ENCODE data around the gene ISG15. TPM values are rescaled to one million over a fixed set of nuclear protein-coding genes. Genes with fewer than 3 reads are reported as not detected.
"Not testable (repeated sequence)": the region's sequence is repeated elsewhere in the genome, so short reads cannot be mapped to it uniquely, and the experiment has no call there.

Gene ISG15
- total and polyA plus RNA-seq, 10 donors, result 23.3 to 230 (median 58.8) TPM

DNA sequence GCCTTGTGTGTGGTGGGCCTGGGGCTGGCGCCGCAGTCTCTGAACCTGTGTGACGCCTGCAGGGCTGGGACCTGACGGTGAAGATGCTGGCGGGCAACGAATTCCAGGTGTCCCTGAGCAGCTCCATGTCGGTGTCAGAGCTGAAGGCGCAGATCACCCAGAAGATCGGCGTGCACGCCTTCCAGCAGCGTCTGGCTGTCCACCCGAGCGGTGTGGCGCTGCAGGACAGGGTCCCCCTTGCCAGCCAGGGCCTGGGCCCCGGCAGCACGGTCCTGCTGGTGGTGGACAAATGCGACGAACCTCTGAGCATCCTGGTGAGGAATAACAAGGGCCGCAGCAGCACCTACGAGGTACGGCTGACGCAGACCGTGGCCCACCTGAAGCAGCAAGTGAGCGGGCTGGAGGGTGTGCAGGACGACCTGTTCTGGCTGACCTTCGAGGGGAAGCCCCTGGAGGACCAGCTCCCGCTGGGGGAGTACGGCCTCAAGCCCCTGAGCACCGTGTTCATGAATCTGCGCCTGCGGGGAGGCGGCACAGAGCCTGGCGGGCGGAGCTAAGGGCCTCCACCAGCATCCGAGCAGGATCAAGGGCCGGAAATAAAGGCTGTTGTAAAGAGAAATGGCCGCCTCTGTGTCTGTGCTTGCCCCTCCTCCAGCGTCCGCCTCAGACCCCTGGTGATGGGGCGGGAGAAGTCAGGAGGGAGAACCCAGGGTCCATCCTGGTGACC is 788 bp downstream of the ISG15 start:
- Histone ChIP-seq H3K4me1 (peaks cover 3 to 43% (median 33%) of the 10 kb centered on the region in 6 donors), H3K9me3 (no peaks in the 10 kb centered on the region), H3K36me3 (no peaks in the 10 kb centered on the region), H3K27me3 (replicated peaks in 1 of 7) (no peaks in the 10 kb centered on the region), H3K27ac (peak overlapping the region; percentile 77 to 98 (median 92)), H3K4me3 (peak overlapping the region; percentile 41 to 75 (median 50))
- WGBS, 5 donors, result 41 to 75% (median 62%) methylated on average over 25 to 41 of the region's 41 CpGs
- intact Hi-C loops (cut with DNase I; ENCODE audit: low total_unique reads), result no loop called here
- TF ChIP-seq POLR2AphosphoS5 (IDR thresholded peaks at IDR 0.05), result peak in 2 of 3 donors; percentile 20 to 64
- TF ChIP-seq, protein P1, sequence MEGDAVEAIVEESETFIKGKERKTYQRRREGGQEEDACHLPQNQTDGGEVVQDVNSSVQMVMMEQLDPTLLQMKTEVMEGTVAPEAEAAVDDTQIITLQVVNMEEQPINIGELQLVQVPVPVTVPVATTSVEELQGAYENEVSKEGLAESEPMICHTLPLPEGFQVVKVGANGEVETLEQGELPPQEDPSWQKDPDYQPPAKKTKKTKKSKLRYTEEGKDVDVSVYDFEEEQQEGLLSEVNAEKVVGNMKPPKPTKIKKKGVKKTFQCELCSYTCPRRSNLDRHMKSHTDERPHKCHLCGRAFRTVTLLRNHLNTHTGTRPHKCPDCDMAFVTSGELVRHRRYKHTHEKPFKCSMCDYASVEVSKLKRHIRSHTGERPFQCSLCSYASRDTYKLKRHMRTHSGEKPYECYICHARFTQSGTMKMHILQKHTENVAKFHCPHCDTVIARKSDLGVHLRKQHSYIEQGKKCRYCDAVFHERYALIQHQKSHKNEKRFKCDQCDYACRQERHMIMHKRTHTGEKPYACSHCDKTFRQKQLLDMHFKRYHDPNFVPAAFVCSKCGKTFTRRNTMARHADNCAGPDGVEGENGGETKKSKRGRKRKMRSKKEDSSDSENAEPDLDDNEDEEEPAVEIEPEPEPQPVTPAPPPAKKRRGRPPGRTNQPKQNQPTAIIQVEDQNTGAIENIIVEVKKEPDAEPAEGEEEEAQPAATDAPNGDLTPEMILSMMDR (IDR thresholded peaks at IDR 0.05 in 8 of 11, conservative IDR thresholded peaks at IDR 0.05 in 3 of 11), result no peak
- TF ChIP-seq POLR2A (IDR thresholded peaks at IDR 0.05), result no peak
- peak; percentile 87 for DNase-seq

DNA sequence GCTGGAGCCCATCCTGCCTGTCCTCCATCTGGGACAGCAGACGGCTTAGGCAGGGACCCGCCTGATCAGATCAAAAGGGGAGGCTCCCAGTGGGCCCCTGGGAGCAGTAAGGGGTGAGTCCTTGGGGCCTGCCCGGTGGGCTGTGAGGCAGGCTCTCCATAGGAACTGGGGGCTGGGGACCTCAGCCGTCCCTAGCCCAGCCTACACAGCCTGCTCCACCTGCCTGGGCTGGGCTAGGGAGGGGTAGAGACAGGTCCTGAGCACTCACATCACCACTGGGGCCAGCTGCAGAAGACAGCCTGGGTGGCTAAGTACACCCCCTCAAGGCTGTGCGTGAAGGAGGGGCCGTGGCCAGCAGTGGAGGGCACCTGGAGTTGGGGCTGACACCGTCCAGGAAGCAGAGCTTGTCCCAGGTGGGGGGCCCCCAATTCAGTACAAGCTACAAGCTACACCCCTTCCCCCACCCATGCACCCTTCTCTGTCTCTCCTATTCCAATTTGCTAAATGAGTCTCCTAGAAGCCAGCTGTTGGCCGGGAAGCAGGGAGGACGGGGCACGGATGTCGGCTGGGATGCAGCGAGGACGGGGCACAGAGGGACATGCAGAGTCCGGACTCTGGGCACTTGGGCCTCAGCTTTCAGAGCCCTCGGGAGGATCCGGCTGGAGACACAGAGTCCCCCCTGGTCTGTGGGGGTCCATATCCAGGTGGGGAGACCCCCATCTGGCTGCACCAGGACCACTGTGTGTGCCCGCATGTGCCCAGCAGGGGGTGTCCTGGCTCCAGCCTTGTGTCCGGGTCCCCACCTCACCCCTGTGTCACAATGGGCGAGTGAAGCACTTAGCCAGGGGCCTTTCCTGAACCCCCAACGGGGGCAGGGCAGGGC is 1.7 kb downstream of the ISG15 start:
- no peak for TF ChIP-seq POLR2A (IDR thresholded peaks at IDR 0.05)
- TF ChIP-seq, protein P1 (IDR thresholded peaks at IDR 0.05 in 8 of 11, conservative IDR thresholded peaks at IDR 0.05 in 3 of 11), result peak in 6 of 11 experiments; percentile 14 to 45 (median 24)
- H3K4me1 ChIP-seq, result peaks cover 4 to 42% (median 35%) of the 10 kb centered on the region in 6 donors
- H3K27ac ChIP-seq, result peak overlapping the region; percentile 77 to 98 (median 92)
- peaks cover 0 to 2% (median under 1%) of the 10 kb centered on the region in 7 donors for H3K27me3 ChIP-seq (replicated peaks in 1 of 7)
- no peaks in the 10 kb centered on the region for H3K9me3 ChIP-seq
- peak overlapping the region in 4 of 8 donors; percentile 50 to 75 (median 60) for H3K4me3 ChIP-seq
- 63 to 76% (median 73%) methylated on average over 14 to 20 of the region's 20 CpGs for whole genome bisulfite sequencing, 5 donors
- H3K36me3 ChIP-seq, result no peaks in the 10 kb centered on the region
- no peak for DNase-seq
- intact Hi-C loops (cut with DNase I; ENCODE audit: low total_unique reads), result no loop called here

DNA sequence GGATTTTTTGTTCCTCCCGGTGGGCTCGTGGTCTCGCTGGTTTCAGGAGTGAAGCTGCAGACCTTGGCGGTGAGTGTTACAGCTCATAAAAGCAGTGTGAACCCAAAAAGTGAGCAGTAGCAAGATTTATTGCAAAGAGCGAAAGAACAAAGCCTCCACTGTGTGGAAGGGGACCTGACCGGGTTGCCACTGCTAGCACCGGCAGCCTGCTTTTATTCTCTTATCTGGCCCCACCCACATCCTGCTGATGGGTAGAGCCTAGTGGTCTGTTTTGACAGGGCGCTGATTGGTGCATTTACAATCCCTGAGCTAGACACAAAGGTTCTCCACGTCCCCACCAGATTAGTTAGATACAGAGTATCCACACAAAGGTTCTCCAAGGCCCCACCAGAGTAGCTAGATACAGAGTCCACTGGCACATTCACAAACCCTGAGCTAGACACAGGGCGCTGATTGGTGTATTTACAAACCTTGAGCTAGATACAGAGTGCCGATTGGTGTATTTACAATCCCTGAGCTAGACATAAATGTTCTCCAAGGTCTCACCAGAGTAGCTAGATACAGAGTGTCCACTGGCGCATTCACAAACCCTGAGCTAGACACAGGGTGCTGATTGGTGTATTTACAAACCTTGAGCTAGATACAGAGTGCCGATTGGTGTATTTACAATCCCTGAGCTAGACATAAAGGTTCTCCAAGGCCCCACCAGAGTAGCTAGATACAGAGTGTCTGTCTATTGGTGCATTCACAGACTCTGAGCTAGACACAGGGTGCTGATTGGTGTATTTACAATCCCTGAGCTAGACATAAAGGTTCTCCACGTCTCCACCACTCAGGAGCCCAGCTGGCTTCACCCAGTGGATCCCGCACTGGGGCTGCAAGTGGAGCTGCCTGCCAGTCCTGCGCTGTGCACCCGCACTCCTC is 4.4 kb downstream of the ISG15 start:
- 79 to 87% (median 82%) methylated on average over 16 to 17 of the region's 17 CpGs for WGBS, 5 donors
- H3K27ac ChIP-seq; intact Hi-C loops (cut with DNase I; ENCODE audit: low total_unique reads); H3K9me3 ChIP-seq; DNase-seq; H3K36me3 ChIP-seq; H3K4me3 ChIP-seq: not testable (repeated sequence)
- H3K27me3 ChIP-seq (replicated peaks in 1 of 7), result peaks cover 0 to 28% (median 15%) of the 10 kb centered on the region in 7 donors
- peaks cover 10 to 62% (median 47%) of the 10 kb centered on the region in 6 donors for H3K4me1 ChIP-seq

DNA sequence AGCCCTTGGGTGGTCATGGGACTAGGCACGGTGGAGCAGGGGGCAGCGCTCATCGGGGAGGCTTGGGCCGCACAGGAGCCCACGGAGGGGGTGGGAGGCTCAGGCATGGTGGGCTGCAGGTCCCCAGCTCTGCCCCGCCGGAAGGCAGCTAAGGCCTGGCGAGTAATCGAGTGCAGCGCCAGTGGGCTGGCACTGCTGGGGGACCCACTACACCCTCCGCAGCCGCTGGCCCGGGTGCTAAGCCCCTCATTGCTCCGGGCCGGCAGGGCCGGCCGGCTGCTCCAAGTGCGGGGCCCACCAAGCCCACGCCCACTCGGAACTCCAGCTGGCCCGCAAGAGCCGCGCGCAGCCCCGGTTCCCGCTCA is 5.0 kb downstream of the ISG15 start:
- H3K36me3 ChIP-seq; H3K27ac ChIP-seq; intact Hi-C loops (cut with DNase I; ENCODE audit: low total_unique reads); H3K9me3 ChIP-seq; H3K4me3 ChIP-seq; DNase-seq: not testable (repeated sequence)
- peaks cover 0 to 31% (median 15%) of the 10 kb centered on the region in 7 donors for H3K27me3 ChIP-seq (replicated peaks in 1 of 7)
- peaks cover 10 to 66% (median 43%) of the 10 kb centered on the region in 6 donors for H3K4me1 ChIP-seq
- WGBS, 5 donors, result 93 to 96% (median 94%) methylated on average over 8 to 26 of the region's 26 CpGs
